ENCODE measurements around the gene CDHR2. TPM values are rescaled to one million over a fixed set of nuclear protein-coding genes. Genes with fewer than 3 reads are reported as not detected.

CDHR2 gene
- total RNA-seq, 4 donors from 2014 or later = 0.15 to 0.19 (median 0.15) TPM; not detected in 1

GRCh38 chr5:176533894-176534611 lies 15.1 kb upstream of the CDHR2 start:
- DNase-seq (ENCODE audit: low spot score in 2 of 2) = no peak
- intact Hi-C loops (cut with DNase I; ENCODE audit: low total_unique reads) = loop anchor here (10.0 kb wide), 1 partner anchor 119 kb away; the partner anchor contains the start of gene CLTB
- no peak for TF ChIP-seq POLR2A (IDR thresholded peaks at IDR 0.05)
- TF ChIP-seq, protein P1, sequence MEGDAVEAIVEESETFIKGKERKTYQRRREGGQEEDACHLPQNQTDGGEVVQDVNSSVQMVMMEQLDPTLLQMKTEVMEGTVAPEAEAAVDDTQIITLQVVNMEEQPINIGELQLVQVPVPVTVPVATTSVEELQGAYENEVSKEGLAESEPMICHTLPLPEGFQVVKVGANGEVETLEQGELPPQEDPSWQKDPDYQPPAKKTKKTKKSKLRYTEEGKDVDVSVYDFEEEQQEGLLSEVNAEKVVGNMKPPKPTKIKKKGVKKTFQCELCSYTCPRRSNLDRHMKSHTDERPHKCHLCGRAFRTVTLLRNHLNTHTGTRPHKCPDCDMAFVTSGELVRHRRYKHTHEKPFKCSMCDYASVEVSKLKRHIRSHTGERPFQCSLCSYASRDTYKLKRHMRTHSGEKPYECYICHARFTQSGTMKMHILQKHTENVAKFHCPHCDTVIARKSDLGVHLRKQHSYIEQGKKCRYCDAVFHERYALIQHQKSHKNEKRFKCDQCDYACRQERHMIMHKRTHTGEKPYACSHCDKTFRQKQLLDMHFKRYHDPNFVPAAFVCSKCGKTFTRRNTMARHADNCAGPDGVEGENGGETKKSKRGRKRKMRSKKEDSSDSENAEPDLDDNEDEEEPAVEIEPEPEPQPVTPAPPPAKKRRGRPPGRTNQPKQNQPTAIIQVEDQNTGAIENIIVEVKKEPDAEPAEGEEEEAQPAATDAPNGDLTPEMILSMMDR (IDR thresholded peaks at IDR 0.05) = no peak
- no peak overlapping the region for H3K4me3 ChIP-seq (ENCODE audit: low read depth, poor library complexity, severe bottlenecking)
- 4 to 8% methylated on average over 10 of the region's 10 CpGs for WGBS, 2 donors

GRCh38 chr5:176534640-176535039 lies 14.5 kb upstream of the CDHR2 start:
- 33 to 47% methylated on average over 3 to 4 of the region's 4 CpGs for WGBS, 2 donors
- H3K4me3 ChIP-seq (ENCODE audit: low read depth, poor library complexity, severe bottlenecking) = no peak overlapping the region
- DNase-seq (ENCODE audit: low spot score in 2 of 2) = no peak
- no peak for TF ChIP-seq POLR2A (IDR thresholded peaks at IDR 0.05)
- TF ChIP-seq, protein P1 (IDR thresholded peaks at IDR 0.05) = no peak
- intact Hi-C loops (cut with DNase I; ENCODE audit: low total_unique reads) = loop anchor here (10.0 kb wide), 1 partner anchor 120 kb away; the partner anchor contains the start of gene CLTB

DNA sequence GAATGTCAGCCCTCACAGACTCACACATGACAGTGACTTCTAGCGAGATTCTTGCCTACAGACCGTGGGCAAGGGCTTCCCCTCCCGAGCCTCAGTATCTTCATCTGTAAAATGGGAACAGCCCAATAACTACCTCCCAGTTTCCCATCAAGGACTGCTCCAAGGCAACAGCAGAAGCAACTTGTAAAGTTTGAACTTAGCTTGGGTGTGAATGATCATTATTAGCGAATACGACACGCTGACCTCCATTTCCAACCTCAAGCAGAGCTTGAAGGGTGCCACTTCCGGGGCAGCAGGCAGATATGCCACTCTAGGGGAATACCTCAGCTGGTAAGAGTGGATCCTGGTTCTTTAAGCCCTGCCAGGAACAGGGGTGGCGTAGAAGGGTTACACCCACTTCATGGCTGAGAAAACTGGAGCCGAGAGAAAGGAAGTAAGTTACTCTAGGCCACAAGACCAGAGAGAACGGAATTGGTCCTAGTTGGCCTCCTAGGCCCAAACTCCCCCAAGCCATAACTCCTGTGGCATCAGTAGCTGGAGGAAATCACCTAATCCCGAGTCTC lies 14.0 kb upstream of the CDHR2 start:
- DNase-seq (ENCODE audit: low spot score in 2 of 2) = no peak
- WGBS, 2 donors = 27 to 33% methylated on average over 11 of the region's 11 CpGs
- H3K4me3 ChIP-seq (ENCODE audit: low read depth, poor library complexity, severe bottlenecking) = no peak overlapping the region
- intact Hi-C loops (cut with DNase I; ENCODE audit: low total_unique reads) = loop anchor here (10.0 kb wide), 1 partner anchor 120 kb away; the partner anchor contains the start of gene CLTB
- TF ChIP-seq, protein P1 (IDR thresholded peaks at IDR 0.05) = no peak
- TF ChIP-seq POLR2A (IDR thresholded peaks at IDR 0.05) = no peak

DNA sequence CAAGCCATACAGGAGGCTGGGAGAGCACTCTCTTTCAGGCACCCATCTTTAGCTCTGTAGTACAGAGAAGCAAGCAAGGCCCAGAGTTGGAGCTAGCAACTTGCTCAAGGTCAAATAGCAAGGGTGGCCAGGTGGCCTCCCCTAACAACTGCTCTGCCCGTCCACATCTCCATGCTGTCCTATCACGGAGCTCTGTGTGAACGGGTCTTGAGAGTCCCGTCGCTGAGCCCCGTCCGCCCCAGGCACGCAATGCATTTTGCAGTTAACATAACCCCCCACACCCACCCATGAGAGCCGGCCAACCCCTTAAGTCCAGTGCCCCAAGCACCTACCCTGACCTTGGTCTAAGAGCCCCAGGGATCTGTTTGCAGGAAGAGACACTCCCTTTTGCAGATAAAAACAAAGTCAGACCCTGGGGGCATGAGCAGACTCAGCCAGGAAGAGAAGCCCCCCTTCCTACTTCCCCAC lies 13.4 kb upstream of the CDHR2 start:
- WGBS, 2 donors = 0 to 3% methylated on average over 1 to 9 of the region's 9 CpGs
- DNase-seq (ENCODE audit: low spot score in 2 of 2) = no peak
- TF ChIP-seq, protein P1 (IDR thresholded peaks at IDR 0.05) = no peak
- TF ChIP-seq POLR2A (IDR thresholded peaks at IDR 0.05) = no peak
- intact Hi-C loops (cut with DNase I; ENCODE audit: low total_unique reads) = loop anchor here (10.0 kb wide), 1 partner anchor 121 kb away; the partner anchor contains the start of gene CLTB
- peak overlapping the region; percentile 84 for H3K4me3 ChIP-seq (ENCODE audit: low read depth, poor library complexity, severe bottlenecking)

- no peak for TF ChIP-seq POLR2A (IDR thresholded peaks at IDR 0.05)
- TF ChIP-seq, protein P1 (IDR thresholded peaks at IDR 0.05) = no peak
- WGBS, 2 donors = 0% methylated on average over 30 to 38 of the region's 43 CpGs
- H3K4me3 ChIP-seq (ENCODE audit: low read depth, poor library complexity, severe bottlenecking) = peak overlapping the region; percentile 84
- peak; percentile 84 to 97 for DNase-seq (ENCODE audit: low spot score in 2 of 2)
- intact Hi-C loops (cut with DNase I; ENCODE audit: low total_unique reads) = loop anchor here (10.0 kb wide), 1 partner anchor 122 kb away; the partner anchor contains the start of gene CLTB
Measured at GRCh38 chr5:176536132-176536901, 12.8 kb upstream of the CDHR2 start.

Measured in lower leg skin (tissue), 4 donors.